ENCODE measurements around the gene XRCC3. TPM values are rescaled to one million over a fixed set of nuclear protein-coding genes. Genes with fewer than 3 reads are reported as not detected.
A peak's percentile ranks its signal among the peaks of the same experiment; 100 is the strongest.

XRCC3 gene
- total and polyA plus RNA-seq, 2 donors (not counting 3 experiments of a cell fraction or from before 2014, with no cell fraction given), result 13.6 to 27.2 TPM

- dilution Hi-C loops (cut with MboI; ENCODE audit: extremely low pct_ligation_motif_present, low sequenced_read_pairs), result no loop called here
- Histone ChIP-seq H3K27me3 (ENCODE audit: control insufficient read depth in 2 of 2, insufficient read depth in 2 of 2, low read length in 2 of 2) (no peaks in the 10 kb centered on the region), H3K4me3 (replicated peaks in 1 of 3; ENCODE audit: insufficient read depth in 1 of 3, low read depth in 1 of 3, low read length in 3 of 3) (no peak overlapping the region), H3K79me2 (ENCODE audit: control insufficient read depth, insufficient read depth, low read length) (peaks cover 30% of the 10 kb centered on the region), H3K9me1 (replicated peaks; ENCODE audit: control insufficient read depth, extremely low read depth, insufficient read depth, low read length) (no peaks in the 10 kb centered on the region), H3K36me3 (ENCODE audit: control insufficient read depth in 2 of 2, extremely low read depth in 1 of 2, insufficient read depth in 2 of 2, low read length in 2 of 2) (no peaks in the 10 kb centered on the region), H4K20me1 (replicated peaks; ENCODE audit: control insufficient read depth, extremely low read depth, insufficient read depth, low read length) (no peaks in the 10 kb centered on the region), H3K4me2 (ENCODE audit: insufficient read depth, low read length) (no peak overlapping the region), H3K27ac (ENCODE audit: insufficient read depth, low read depth, low read length) (no peak overlapping the region), H2AFZ (ENCODE audit: low read depth, low read length) (no peak overlapping the region), H3K4me1 (ENCODE audit: control insufficient read depth, extremely low read depth, insufficient read depth, low read length) (peaks cover 30% of the 10 kb centered on the region), H3K9ac (replicated peaks; ENCODE audit: extremely low read depth, insufficient read depth, low read length) (no peak overlapping the region), H3K9me3 (replicated peaks; ENCODE audit: control insufficient read depth, insufficient read depth, low read length) (no peaks in the 10 kb centered on the region)
- FAIRE-seq (no peak), DNase-seq (ENCODE audit: low read depth, low spot score) (no peak)
- BruUV-seq (replicated peaks), result no TSS peak
- intact Hi-C loops (cut with micrococcal nuclease), result no loop called here
- TF ChIP-seq JUN (IDR thresholded peaks at IDR 0.05; ENCODE audit: borderline replicate concordance, insufficient read depth, insufficient read length, low read depth), result no peak
- TF ChIP-seq POLR2AphosphoS5 (IDR thresholded peaks at IDR 0.05; ENCODE audit: insufficient read depth, low read depth, low read length), result peak; percentile 6
- ChIA-PET CTCF (interaction anchor here (0.9 to 1.1 kb wide), 2 partner anchors 10 to 197 kb away, joined by 3 to 4 read pairs; no protein-coding TSS in a partner anchor), POLR2A (no interaction called here)
These were observed 1.8 kb downstream of the XRCC3 start for GRCh38 chr14:103713304-103714062.

- Histone ChIP-seq H3K27me3 (ENCODE audit: control insufficient read depth in 2 of 2, insufficient read depth in 2 of 2, low read length in 2 of 2) (no peaks in the 10 kb centered on the region), H4K20me1 (replicated peaks; ENCODE audit: control insufficient read depth, extremely low read depth, insufficient read depth, low read length) (no peaks in the 10 kb centered on the region), H3K9me1 (replicated peaks; ENCODE audit: control insufficient read depth, extremely low read depth, insufficient read depth, low read length) (no peaks in the 10 kb centered on the region), H2AFZ (ENCODE audit: low read depth, low read length) (no peak overlapping the region), H3K9ac (replicated peaks; ENCODE audit: extremely low read depth, insufficient read depth, low read length) (no peak overlapping the region), H3K27ac (ENCODE audit: insufficient read depth, low read depth, low read length) (no peak overlapping the region), H3K4me3 (replicated peaks in 1 of 3; ENCODE audit: insufficient read depth in 1 of 3, low read depth in 1 of 3, low read length in 3 of 3) (no peak overlapping the region), H3K36me3 (ENCODE audit: control insufficient read depth in 2 of 2, extremely low read depth in 1 of 2, insufficient read depth in 2 of 2, low read length in 2 of 2) (peaks cover 0 to 3% of the 10 kb centered on the region in 2 experiments), H3K9me3 (replicated peaks; ENCODE audit: control insufficient read depth, insufficient read depth, low read length) (no peaks in the 10 kb centered on the region), H3K79me2 (ENCODE audit: control insufficient read depth, insufficient read depth, low read length) (peaks cover 22% of the 10 kb centered on the region), H3K4me2 (ENCODE audit: insufficient read depth, low read length) (no peak overlapping the region), H3K4me1 (ENCODE audit: control insufficient read depth, extremely low read depth, insufficient read depth, low read length) (peaks cover 30% of the 10 kb centered on the region)
- DNase-seq (ENCODE audit: low read depth, low spot score) (no peak), FAIRE-seq (no peak)
- ChIA-PET POLR2A (no interaction called here), CTCF (interaction anchor here (0.9 to 1.1 kb wide), 3 partner anchors 9 to 197 kb away, joined by 3 to 4 read pairs (median 3); no protein-coding TSS in a partner anchor)
- TF ChIP-seq MAX (IDR thresholded peaks at IDR 0.05; ENCODE audit: insufficient read depth, insufficient read length), result no peak
- TF ChIP-seq POLR2AphosphoS5 (IDR thresholded peaks at IDR 0.05; ENCODE audit: insufficient read depth, low read depth, low read length), result peak; percentile 2
- TF ChIP-seq JUN (IDR thresholded peaks at IDR 0.05; ENCODE audit: borderline replicate concordance, insufficient read depth, insufficient read length, low read depth), result no peak
- dilution Hi-C loops (cut with MboI; ENCODE audit: extremely low pct_ligation_motif_present, low sequenced_read_pairs) (no loop called here), intact Hi-C loops (cut with micrococcal nuclease) (no loop called here)
- no TSS peak for BruUV-seq (replicated peaks)
These were observed 2.5 kb downstream of the XRCC3 start for GRCh38 chr14:103712633-103713247.

Data from endothelial cell of umbilical vein (primary cell).